A673 (cell line): Measurements from ENCODE around the gene AR.

Source experiments
- CTCF ChIP-seq: fragments of 300-800, 200-600 bp; sonication (generic); conservative IDR thresholded peaks from 2 replicates; pipeline ENCODE4 v1.5.1; 2017; ENCODE audit warnings: low read depth, mild to moderate bottlenecking, antibody characterized with exemption, low read length, moderate library complexity, mixed read lengths
- EZH2 ChIP-seq: fragments of 200-600 bp; sonication (generic); IDR thresholded peaks from 2 replicates; pipeline ENCODE4 v1.6.1; 2017; ENCODE audit warnings: borderline replicate concordance, low read depth, mild to moderate bottlenecking, mixed read lengths, antibody characterized with exemption, low read length; ENCODE audit not compliant: poor library complexity, severe bottlenecking

DNA sequence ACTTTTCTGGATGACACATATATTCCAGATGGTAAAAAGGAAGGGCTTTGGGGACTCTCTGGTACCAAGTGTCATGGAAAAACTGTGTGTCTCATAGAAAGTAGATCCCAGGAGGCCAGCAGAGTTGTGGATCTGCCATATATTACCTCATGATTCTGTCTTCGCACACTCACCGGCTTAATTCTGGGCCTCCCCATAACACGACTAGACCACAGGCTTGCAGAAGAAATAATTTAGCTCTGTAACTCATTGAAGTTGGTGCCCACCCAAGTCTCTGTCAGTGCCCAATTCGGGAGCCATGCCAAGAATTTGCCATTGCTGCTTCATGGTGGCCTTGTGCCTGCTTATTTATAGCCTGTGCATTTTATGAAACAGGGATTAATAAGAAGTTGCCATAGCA lies 104.5 kb downstream of the AR start:
- TF ChIP-seq CTCF: no peak
- TF ChIP-seq EZH2: no peak
